Measurements from ENCODE around the gene PDIA6.

- TF ChIP-seq CTCF (IDR thresholded peaks at IDR 0.05) (no peak), POLR2A (IDR thresholded peaks at IDR 0.05) (no peak)
These were observed 44.5 kb downstream of the PDIA6 start for GRCh38 chr2:10768063-10768507.
